Mucosa of stomach (tissue), 1 donor: ENCODE measurements around the gene TCP11L2.

Experiments used
- H3K27me3 ChIP-seq: one replicate; pipeline ENCODE4 v1.7.0; 2013; ENCODE audit warnings: mild to moderate bottlenecking, low read length; ENCODE audit not compliant: control insufficient read depth, insufficient read depth
- H3K36me3 ChIP-seq: one replicate; pipeline ENCODE4 v1.7.0; 2013; ENCODE audit warnings: low read length; ENCODE audit not compliant: control insufficient read depth, insufficient read depth
- H3K4me1 ChIP-seq: one replicate; pipeline ENCODE4 v1.7.0; 2013; ENCODE audit warnings: mild to moderate bottlenecking, low read length; ENCODE audit not compliant: control insufficient read depth, insufficient read depth
- H3K4me3 ChIP-seq: one replicate; pipeline ENCODE4 v1.7.0; 2013; ENCODE audit warnings: low read length
- H3K9ac ChIP-seq: one replicate; pipeline ENCODE4 v1.7.0; 2013; ENCODE audit warnings: mild to moderate bottlenecking, low read length, moderate library complexity
- H3K9me3 ChIP-seq: one replicate; pipeline ENCODE4 v1.7.0; 2013; ENCODE audit warnings: mild to moderate bottlenecking, low read length, moderate library complexity; ENCODE audit not compliant: control insufficient read depth
- donor health status: Pancreatic carcinoma.

The TCP11L2 gene

GRCh38 chr12:106287364-106287763, 15.2 kb upstream of the TCP11L2 start:
- Histone ChIP-seq H3K36me3 (no peaks in the 10 kb centered on the region), H3K9me3 (no peaks in the 10 kb centered on the region), H3K9ac (no peak overlapping the region), H3K4me3 (no peak overlapping the region), H3K4me1 (peaks cover 24% of the 10 kb centered on the region), H3K27me3 (no peaks in the 10 kb centered on the region)

- H3K9me3 ChIP-seq: no peaks in the 10 kb centered on the region
Observed at GRCh38 chr12:106288101-106288493, 14.4 kb upstream of the TCP11L2 start.

DNA sequence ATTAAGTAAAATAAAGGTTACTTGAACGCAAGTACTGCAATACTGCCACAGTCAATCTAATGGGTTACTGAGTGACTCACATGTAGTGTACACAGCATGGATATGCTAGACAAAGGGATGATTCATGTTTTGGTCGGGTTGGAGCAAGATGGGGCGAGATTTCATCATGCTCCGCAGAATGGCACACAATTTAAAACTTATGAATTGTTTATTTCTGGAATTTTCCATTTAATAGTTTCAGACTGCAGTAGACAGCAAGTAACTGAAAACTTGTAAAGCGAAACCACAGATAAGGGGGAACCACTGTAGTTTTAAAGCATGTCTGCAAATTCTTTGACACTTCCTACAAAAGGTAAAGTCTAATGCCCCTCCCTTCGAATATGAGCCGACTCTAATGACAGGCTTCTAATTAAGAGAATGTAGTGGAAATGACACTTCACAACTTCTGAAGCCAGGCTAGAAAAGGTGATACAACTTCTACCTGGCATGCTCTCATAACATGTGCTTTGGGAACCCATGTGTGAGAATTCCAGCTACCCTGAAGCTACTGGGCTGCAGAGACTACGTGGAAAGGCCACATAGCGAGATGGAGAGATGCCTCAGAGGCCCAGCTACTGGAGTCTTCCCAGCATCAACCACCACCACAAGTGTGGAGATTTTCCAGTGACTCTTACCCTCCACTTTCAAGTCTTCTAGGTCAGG, 13.9 kb upstream of the TCP11L2 start:
- Histone ChIP-seq H3K4me3 (no peak overlapping the region), H3K27me3 (no peaks in the 10 kb centered on the region), H3K9me3 (no peaks in the 10 kb centered on the region), H3K4me1 (peaks cover 20% of the 10 kb centered on the region), H3K36me3 (no peaks in the 10 kb centered on the region), H3K9ac (no peak overlapping the region)

More at GRCh38 chr12:106288101-106288493, 14.4 kb upstream of the TCP11L2 start:
- peaks cover 20% of the 10 kb centered on the region for H3K4me1 ChIP-seq
- no peaks in the 10 kb centered on the region for H3K27me3 ChIP-seq
- no peak overlapping the region for H3K9ac ChIP-seq
- no peaks in the 10 kb centered on the region for H3K36me3 ChIP-seq
- no peak overlapping the region for H3K4me3 ChIP-seq

DNA sequence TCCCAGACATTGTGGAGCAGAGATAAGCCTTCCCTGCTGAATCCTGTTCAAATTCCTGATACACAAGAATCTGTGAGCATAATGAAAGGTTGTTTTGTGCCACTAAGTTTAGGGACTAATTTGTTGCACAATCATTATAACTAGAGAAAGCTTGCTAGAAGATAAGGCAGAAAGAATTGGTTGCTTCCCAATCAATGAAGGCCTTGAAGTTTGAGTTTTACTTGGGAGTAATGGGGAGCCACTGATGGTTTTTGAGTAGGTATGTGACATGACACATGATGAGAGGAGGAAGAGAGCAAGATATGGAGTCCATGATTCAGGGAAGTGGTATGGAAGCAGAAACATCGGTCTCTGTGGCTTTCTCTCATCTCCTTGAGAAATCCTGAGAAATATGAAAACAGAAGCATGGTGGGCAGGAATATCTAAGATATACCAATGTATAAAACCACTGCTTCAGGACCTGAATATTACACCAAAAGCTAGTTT, 13.3 kb upstream of the TCP11L2 start:
- no peaks in the 10 kb centered on the region for H3K9me3 ChIP-seq
- H3K9ac ChIP-seq: no peak overlapping the region
- no peak overlapping the region for H3K4me3 ChIP-seq
- H3K4me1 ChIP-seq: peaks cover 20% of the 10 kb centered on the region
- no peaks in the 10 kb centered on the region for H3K36me3 ChIP-seq
- no peaks in the 10 kb centered on the region for H3K27me3 ChIP-seq

GRCh38 chr12:106290666-106291065, 11.9 kb upstream of the TCP11L2 start:
- Histone ChIP-seq H3K4me3 (no peak overlapping the region), H3K9ac (no peak overlapping the region), H3K9me3 (no peaks in the 10 kb centered on the region), H3K4me1 (peaks cover 21% of the 10 kb centered on the region), H3K27me3 (no peaks in the 10 kb centered on the region), H3K36me3 (no peaks in the 10 kb centered on the region)

DNA sequence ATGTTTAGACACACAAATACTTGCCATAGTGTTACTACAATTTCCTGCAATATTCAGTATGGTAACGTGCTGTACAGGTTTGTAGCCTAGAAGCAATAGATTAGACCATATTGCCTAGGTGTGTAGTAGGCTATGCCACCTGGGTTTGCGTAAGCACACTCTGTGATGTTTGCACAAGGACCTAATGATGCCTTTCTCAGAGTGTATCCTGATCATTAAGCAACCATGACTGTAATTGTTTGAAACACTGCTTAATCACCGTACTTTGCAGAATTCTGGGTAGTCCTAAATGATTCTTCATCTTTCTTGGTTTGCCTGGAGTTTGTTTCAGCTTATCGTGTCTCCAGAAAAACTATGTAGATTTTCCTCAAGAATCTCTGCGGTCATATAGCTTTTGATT, 11.2 kb upstream of the TCP11L2 start:
- Histone ChIP-seq H3K36me3 (no peaks in the 10 kb centered on the region), H3K27me3 (no peaks in the 10 kb centered on the region), H3K4me3 (no peak overlapping the region), H3K4me1 (peaks cover 25% of the 10 kb centered on the region), H3K9me3 (no peaks in the 10 kb centered on the region), H3K9ac (no peak overlapping the region)

DNA sequence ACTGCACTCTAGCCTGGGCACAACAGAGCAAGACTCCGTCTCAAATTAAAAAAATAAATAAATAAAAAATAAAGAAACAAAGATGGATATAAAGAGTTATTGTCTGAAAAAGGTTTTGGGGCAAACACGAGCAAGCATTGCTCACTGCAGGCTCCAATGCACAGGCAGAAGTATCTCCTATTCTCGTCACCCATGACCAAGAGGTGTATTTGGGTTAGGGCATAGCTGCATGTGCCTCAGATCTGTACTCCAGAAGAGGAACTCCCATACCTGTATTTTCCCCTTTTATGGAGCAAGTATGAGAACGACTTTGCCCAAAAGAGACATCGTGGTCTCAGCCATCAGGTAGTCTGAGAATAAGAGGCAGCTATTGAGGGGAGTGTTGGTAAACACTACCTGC, 10.2 kb upstream of the TCP11L2 start:
- Histone ChIP-seq H3K36me3 (no peaks in the 10 kb centered on the region), H3K4me3 (no peak overlapping the region), H3K4me1 (peaks cover 31% of the 10 kb centered on the region), H3K27me3 (no peaks in the 10 kb centered on the region), H3K9ac (no peak overlapping the region), H3K9me3 (no peaks in the 10 kb centered on the region)

DNA sequence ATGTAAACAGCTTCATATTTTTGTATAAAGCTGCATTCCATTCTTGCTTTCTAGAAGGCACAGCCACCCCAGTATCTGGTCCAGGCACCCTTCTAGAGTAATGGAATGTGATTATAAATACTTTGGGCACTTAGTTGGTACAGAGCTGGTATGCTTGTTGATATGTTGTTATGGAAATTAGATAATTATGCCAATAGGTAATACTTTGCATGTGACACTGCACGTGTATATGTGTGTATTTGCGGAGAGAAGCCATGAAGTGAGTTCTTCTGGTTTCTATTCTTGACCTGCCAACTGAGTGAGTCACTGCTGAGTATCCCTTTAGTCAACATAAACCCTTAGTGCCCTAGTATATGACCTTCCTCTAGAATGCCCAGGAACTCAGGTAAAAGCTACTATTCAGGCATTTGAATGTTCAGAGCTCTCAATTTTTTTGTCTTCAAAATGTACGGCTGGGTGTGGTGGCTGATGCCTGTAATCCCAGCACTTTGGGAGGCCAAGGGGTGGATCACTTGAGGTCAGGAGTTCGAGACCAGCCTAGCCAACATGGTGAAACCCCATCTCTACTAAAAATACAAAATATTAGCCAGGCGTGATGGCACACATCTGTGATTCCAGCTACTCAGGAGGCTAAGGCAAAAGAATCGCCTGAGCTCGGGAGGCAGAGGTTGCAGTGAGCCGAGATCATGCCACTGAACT, 6.2 kb upstream of the TCP11L2 start:
- H3K4me3 ChIP-seq: no peak overlapping the region
- H3K4me1 ChIP-seq: peaks cover 34% of the 10 kb centered on the region
- H3K36me3 ChIP-seq: no peaks in the 10 kb centered on the region
- no peaks in the 10 kb centered on the region for H3K9me3 ChIP-seq
- H3K27me3 ChIP-seq: no peaks in the 10 kb centered on the region
- H3K9ac ChIP-seq: no peak overlapping the region

GRCh38 chr12:106297075-106297474, 5.5 kb upstream of the TCP11L2 start:
- Histone ChIP-seq H3K27me3 (no peaks in the 10 kb centered on the region), H3K9me3 (no peaks in the 10 kb centered on the region), H3K4me3 (no peak overlapping the region), H3K4me1 (peaks cover 37% of the 10 kb centered on the region), H3K9ac (no peak overlapping the region), H3K36me3 (no peaks in the 10 kb centered on the region)

DNA sequence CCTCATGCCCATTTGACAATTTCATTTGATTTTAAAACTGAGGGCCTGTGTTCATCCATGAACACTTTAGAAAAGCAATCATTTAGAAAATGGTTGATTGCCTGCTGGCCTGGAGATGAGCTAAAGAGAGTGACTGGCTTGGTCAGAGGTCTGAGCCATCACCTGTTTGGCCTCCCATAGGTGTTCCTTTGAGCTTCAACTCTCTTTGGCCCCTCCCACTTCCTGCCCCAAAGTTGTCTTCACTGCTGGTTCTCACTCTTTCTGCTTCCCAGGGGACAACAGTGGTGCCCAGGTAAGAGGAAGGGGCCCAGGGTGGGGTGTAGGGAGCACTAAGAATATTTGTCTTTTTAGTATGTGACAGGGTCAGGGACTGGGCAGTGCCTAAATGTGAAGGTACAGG, 4.9 kb upstream of the TCP11L2 start:
- Histone ChIP-seq H3K27me3 (no peaks in the 10 kb centered on the region), H3K4me1 (peaks cover 37% of the 10 kb centered on the region), H3K9me3 (no peaks in the 10 kb centered on the region), H3K4me3 (no peak overlapping the region), H3K9ac (no peak overlapping the region), H3K36me3 (no peaks in the 10 kb centered on the region)

DNA sequence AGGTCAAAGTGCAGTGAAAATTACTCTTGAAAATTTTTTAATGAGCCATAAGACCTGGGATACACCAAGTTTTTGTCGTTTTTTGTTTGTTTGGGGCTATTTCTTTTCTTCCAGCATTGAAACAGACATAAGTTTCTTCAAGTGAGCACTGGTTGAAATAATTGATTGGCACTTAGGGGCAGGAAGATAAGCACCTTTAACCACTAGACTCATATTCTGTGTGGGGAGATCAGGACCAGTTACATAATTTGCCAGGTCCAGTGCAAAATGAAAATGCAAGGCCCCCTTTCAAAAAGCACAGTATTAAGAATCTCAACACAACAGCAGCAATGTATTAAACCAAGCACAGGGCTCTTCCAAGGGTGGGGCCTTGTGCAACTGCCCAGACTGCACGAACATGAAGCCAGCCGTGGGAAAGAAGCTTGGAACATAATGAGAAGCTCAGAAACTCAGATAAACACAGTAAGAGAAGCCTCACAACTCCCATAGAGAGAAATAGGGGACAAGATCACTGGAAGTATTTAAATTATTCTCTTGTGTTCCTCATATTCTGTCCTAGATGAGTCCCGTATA, 3.2 kb upstream of the TCP11L2 start:
- no peaks in the 10 kb centered on the region for H3K36me3 ChIP-seq
- no peaks in the 10 kb centered on the region for H3K27me3 ChIP-seq
- no peak overlapping the region for H3K4me3 ChIP-seq
- H3K4me1 ChIP-seq: peaks cover 43% of the 10 kb centered on the region
- H3K9ac ChIP-seq: no peak overlapping the region
- no peaks in the 10 kb centered on the region for H3K9me3 ChIP-seq

GRCh38 chr12:106300761-106301160, 1.8 kb upstream of the TCP11L2 start:
- Histone ChIP-seq H3K9me3 (no peaks in the 10 kb centered on the region), H3K4me3 (no peak overlapping the region), H3K36me3 (no peaks in the 10 kb centered on the region), H3K9ac (no peak overlapping the region), H3K27me3 (no peaks in the 10 kb centered on the region), H3K4me1 (peaks cover 47% of the 10 kb centered on the region)
